Vagina (tissue), 2 donors: ENCODE measurements around the gene DHX34.

Experiments
- POLR2A ChIP-seq, 2 donors: fragments of 450-650 bp; IDR thresholded peaks; one replicate each; pipeline ENCODE4 v1.6.1; 2017; ENCODE audit warnings: antibody characterized with exemption in 2 of 2, mild to moderate bottlenecking in 2 of 2, moderate library complexity in 2 of 2
- POLR2AphosphoS5 ChIP-seq, 2 donors: sonication (generic); formaldehyde crosslinking; IDR thresholded peaks; one replicate each; pipeline ENCODE4 v1.9.0; 2017; ENCODE audit warnings: antibody characterized with exemption in 2 of 2, mild to moderate bottlenecking in 2 of 2, low read depth in 1 of 2; ENCODE audit not compliant: insufficient read depth in 1 of 2
- TF ChIP-seq, protein P1 (sequence below), 3 experiments: fragments of 450-650 bp in 2 of 3; fragments of 200-600 bp in 1 of 3; sonication (generic) in 1 of 3; IDR thresholded peaks; one replicate each; pipeline ENCODE4 v1.5.1; 2017 to 2019; ENCODE audit warnings: antibody characterized with exemption in 3 of 3, mild to moderate bottlenecking in 2 of 3, moderate library complexity in 2 of 3

DNA sequence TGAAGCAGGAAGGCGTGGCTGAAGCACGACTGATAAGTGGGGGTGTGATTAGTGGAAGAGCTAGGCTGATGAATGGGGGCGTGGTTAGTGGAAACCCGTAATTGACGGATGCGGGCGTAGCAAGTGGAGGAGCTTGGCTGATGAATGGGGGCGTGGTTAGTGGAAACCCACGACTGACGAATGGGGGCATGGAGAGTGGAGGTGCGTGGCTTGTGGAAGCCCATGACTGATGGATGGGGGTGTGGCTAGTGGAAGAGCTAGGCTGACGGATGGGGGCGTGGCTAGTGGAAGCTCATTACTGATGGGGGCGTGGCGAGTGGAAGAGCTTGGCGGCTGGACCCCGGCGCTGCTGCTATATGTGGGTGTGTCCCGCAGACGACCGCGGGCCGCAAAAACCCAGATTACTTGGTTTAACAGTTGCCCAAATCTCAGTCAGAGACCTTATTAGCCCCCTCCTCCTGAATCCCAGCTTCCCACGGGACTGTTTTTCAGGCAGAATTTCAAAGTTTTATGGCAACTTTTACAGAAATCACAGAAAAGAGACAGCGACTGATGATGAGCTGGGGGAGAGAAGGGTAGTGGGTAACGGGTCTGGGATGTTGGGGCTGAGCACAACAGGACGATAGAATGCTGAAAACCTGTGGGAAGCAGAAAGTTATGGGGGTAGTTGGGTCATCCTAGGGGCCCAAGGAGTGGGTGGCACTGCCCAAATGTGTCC lies 79.2 kb downstream of the DHX34 start:
- TF ChIP-seq, protein P1, sequence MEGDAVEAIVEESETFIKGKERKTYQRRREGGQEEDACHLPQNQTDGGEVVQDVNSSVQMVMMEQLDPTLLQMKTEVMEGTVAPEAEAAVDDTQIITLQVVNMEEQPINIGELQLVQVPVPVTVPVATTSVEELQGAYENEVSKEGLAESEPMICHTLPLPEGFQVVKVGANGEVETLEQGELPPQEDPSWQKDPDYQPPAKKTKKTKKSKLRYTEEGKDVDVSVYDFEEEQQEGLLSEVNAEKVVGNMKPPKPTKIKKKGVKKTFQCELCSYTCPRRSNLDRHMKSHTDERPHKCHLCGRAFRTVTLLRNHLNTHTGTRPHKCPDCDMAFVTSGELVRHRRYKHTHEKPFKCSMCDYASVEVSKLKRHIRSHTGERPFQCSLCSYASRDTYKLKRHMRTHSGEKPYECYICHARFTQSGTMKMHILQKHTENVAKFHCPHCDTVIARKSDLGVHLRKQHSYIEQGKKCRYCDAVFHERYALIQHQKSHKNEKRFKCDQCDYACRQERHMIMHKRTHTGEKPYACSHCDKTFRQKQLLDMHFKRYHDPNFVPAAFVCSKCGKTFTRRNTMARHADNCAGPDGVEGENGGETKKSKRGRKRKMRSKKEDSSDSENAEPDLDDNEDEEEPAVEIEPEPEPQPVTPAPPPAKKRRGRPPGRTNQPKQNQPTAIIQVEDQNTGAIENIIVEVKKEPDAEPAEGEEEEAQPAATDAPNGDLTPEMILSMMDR (IDR thresholded peaks at IDR 0.05): no peak
- TF ChIP-seq POLR2AphosphoS5 (IDR thresholded peaks at IDR 0.05; ENCODE audit: insufficient read depth in 1 of 2, low read depth in 1 of 2): no peak
- TF ChIP-seq POLR2A (IDR thresholded peaks at IDR 0.05): no peak
